Right atrium auricular region (tissue), 2 donors: ENCODE results near the gene TBX18. TPM values are rescaled to one million over a fixed set of nuclear protein-coding genes. Genes with fewer than 3 reads are reported as not detected.

ENCODE experiments used
- DNase-seq: peaks from one replicate; pipeline ENCODE4 v3.0.0-alpha.2; 2019; ENCODE audit warnings: low spot score
- H3K27ac ChIP-seq, 2 donors: fragments of 200-600 bp; sonication (generic); 1 replicate in 1 of 2; 2 replicates in 1 of 2; pipeline ENCODE4 v1.5.1; 2016 to 2019
- H3K27me3 ChIP-seq, 2 donors: fragments of 200-600 bp; sonication (generic); one replicate each; pipeline versions ENCODE4 v1.5.1 to v1.6.0; 2017 to 2019
- H3K36me3 ChIP-seq: fragments of 200-600 bp; sonication (generic); one replicate; pipeline ENCODE4 v1.5.1; 2016
- H3K4me1 ChIP-seq, 2 donors: fragments of 200-600 bp; sonication (generic); one replicate each; pipeline versions ENCODE4 v1.5.1 to v1.6.0; 2017 to 2019
- H3K4me3 ChIP-seq, 2 donors: fragments of 200-600 bp; sonication (generic); 1 replicate in 1 of 2; 2 replicates in 1 of 2; pipeline ENCODE4 v1.5.1; 2017 to 2019; ENCODE audit warnings: mild to moderate bottlenecking in 1 of 2, moderate library complexity in 1 of 2
- H3K9me3 ChIP-seq, 2 donors: fragments of 200-600 bp; sonication (generic); one replicate each; pipeline ENCODE4 v1.5.1; 2019
- CTCF ChIP-seq, 2 donors: fragments of 200-600 bp; sonication (generic); IDR thresholded peaks; one replicate each; pipeline ENCODE4 v1.5.1; 2019; ENCODE audit warnings: antibody characterized with exemption in 2 of 2
- total RNA-seq, 2 donors: library from RNA; depleted of rRNA; stranded (reverse); fragments of >200 nt; gene quantifications; one replicate each; pipeline ENCODE4 v1.1.0, GENCODE V29; 2016

The TBX18 gene
- total RNA-seq, 2 donors from 2014 or later: 8.2 to 13.1 TPM

- TF ChIP-seq CTCF (IDR thresholded peaks at IDR 0.05): no peak
- no peaks in the 10 kb centered on the region for H3K4me1 ChIP-seq
- no peaks in the 10 kb centered on the region for H3K36me3 ChIP-seq
- no peak overlapping the region for H3K27ac ChIP-seq
- H3K9me3 ChIP-seq: no peaks in the 10 kb centered on the region
- no peak for DNase-seq
- H3K27me3 ChIP-seq: no peaks in the 10 kb centered on the region
- no peak overlapping the region for H3K4me3 ChIP-seq
Measured at GRCh38 chr6:84645000-84645399, 119.4 kb downstream of the TBX18 start.

- Histone ChIP-seq H3K36me3 (no peaks in the 10 kb centered on the region), H3K4me1 (no peaks in the 10 kb centered on the region), H3K27ac (no peak overlapping the region), H3K27me3 (no peaks in the 10 kb centered on the region), H3K4me3 (no peak overlapping the region), H3K9me3 (no peaks in the 10 kb centered on the region)
- DNase-seq: no peak
- TF ChIP-seq CTCF (IDR thresholded peaks at IDR 0.05): no peak
Measured at GRCh38 chr6:84643778-84644177, 120.6 kb downstream of the TBX18 start.

GRCh38 chr6:84641076-84641475 is 123.3 kb downstream of the TBX18 start:
- no peaks in the 10 kb centered on the region for H3K9me3 ChIP-seq
- H3K4me3 ChIP-seq: no peak overlapping the region
- no peaks in the 10 kb centered on the region for H3K27me3 ChIP-seq
- no peaks in the 10 kb centered on the region for H3K36me3 ChIP-seq
- no peak for DNase-seq
- no peak overlapping the region for H3K27ac ChIP-seq
- no peaks in the 10 kb centered on the region for H3K4me1 ChIP-seq
- no peak for TF ChIP-seq CTCF (IDR thresholded peaks at IDR 0.05)

GRCh38 chr6:84639396-84639795 is 125.0 kb downstream of the TBX18 start:
- no peaks in the 10 kb centered on the region for H3K4me1 ChIP-seq

GRCh38 chr6:84638286-84638685 is 126.1 kb downstream of the TBX18 start:
- Histone ChIP-seq H3K27ac (no peak overlapping the region), H3K27me3 (no peaks in the 10 kb centered on the region), H3K4me1 (no peaks in the 10 kb centered on the region), H3K9me3 (no peaks in the 10 kb centered on the region), H3K4me3 (no peak overlapping the region), H3K36me3 (no peaks in the 10 kb centered on the region)
- no peak for DNase-seq
- TF ChIP-seq CTCF (IDR thresholded peaks at IDR 0.05): no peak

More at GRCh38 chr6:84639396-84639795, 125.0 kb downstream of the TBX18 start:
- DNase-seq: no peak
- Histone ChIP-seq H3K4me3 (no peak overlapping the region), H3K27ac (no peak overlapping the region), H3K27me3 (no peaks in the 10 kb centered on the region), H3K9me3 (no peaks in the 10 kb centered on the region), H3K36me3 (no peaks in the 10 kb centered on the region)
- no peak for TF ChIP-seq CTCF (IDR thresholded peaks at IDR 0.05)
